Measurements from ENCODE around the gene MCUR1.
"Not testable (repeated sequence)": the region's sequence is repeated elsewhere in the genome, so short reads cannot be mapped to it uniquely, and the experiment has no call there.

- not testable (repeated sequence) for TF ChIP-seq CTCF, EP300, POLR2AphosphoS5 (IDR thresholded peaks at IDR 0.05)
These were observed 19.7 kb upstream of the MCUR1 start for GRCh38 chr6:13834018-13834417.
